SJCRH30 (cell line): Measurements from ENCODE around the gene JAKMIP2. TPM values are rescaled to one million over a fixed set of nuclear protein-coding genes. Genes with fewer than 3 reads are reported as not detected.

Source experiments
- DNase-seq, 2 experiments: peaks; one replicate each; pipeline ENCODE4 v3.0.0-alpha.2; 2015 to 2020
- H3K27ac ChIP-seq: fragments of 250-450 bp; sonication (Bioruptor Pico); 2 replicates; pipeline ENCODE4 v1.5.1; 2020; ENCODE audit warnings: mild to moderate bottlenecking, moderate library complexity
- H3K27me3 ChIP-seq: fragments of 250-450 bp; sonication (Bioruptor Pico); 2 replicates; pipeline ENCODE4 v1.5.1; 2020; ENCODE audit warnings: mild to moderate bottlenecking, moderate library complexity
- H3K36me3 ChIP-seq: fragments of 250-450 bp; sonication (Bioruptor Pico); 2 replicates; pipeline ENCODE4 v1.5.1; 2020; ENCODE audit warnings: mild to moderate bottlenecking, moderate library complexity
- H3K4me1 ChIP-seq: fragments of 250-450 bp; sonication (Bioruptor Pico); 2 replicates; pipeline ENCODE4 v1.5.1; 2020; ENCODE audit warnings: mild to moderate bottlenecking, moderate library complexity
- H3K4me3 ChIP-seq: fragments of 250-450 bp; sonication (Bioruptor Pico); 2 replicates; pipeline ENCODE4 v1.5.1; 2020; ENCODE audit warnings: mild to moderate bottlenecking, moderate library complexity
- H3K9me3 ChIP-seq: fragments of 250-450 bp; sonication (Bioruptor Pico); replicated peaks from 2 replicates; pipeline ENCODE4 v1.5.1; 2020; ENCODE audit warnings: mild to moderate bottlenecking, moderate library complexity
- total RNA-seq: library from RNA; depleted of rRNA; stranded (reverse); fragments of >200 nt; shearing (Covaris generic); gene quantifications from 2 replicates; pipeline ENCODE4 v1.2.3, GENCODE V29; 2014

JAKMIP2 gene
- total RNA-seq, 1 experiment from 2014 or later, result 88.6 TPM

GRCh38 chr5:147687118-147687517, 95.4 kb downstream of the JAKMIP2 start:
- Histone ChIP-seq H3K36me3 (peaks cover 17% of the 10 kb centered on the region), H3K9me3 (no peaks in the 10 kb centered on the region), H3K27ac (no peak overlapping the region), H3K27me3 (no peaks in the 10 kb centered on the region), H3K4me3 (no peak overlapping the region), H3K4me1 (no peaks in the 10 kb centered on the region; the same call in none of the 2 replicates)
- DNase-seq, result no peak

- H3K4me3 ChIP-seq, result no peak overlapping the region
- H3K36me3 ChIP-seq, result peaks cover 11% of the 10 kb centered on the region
- H3K27me3 ChIP-seq, result no peaks in the 10 kb centered on the region
- DNase-seq, result no peak
- H3K9me3 ChIP-seq, result no peaks in the 10 kb centered on the region
- no peaks in the 10 kb centered on the region; the same call in none of the 2 replicates for H3K4me1 ChIP-seq
- H3K27ac ChIP-seq, result peak overlapping the region; percentile 11; the same call in 1 of the 2 replicates
Observed at GRCh38 chr5:147686421-147686820, 96.1 kb downstream of the JAKMIP2 start.

DNA sequence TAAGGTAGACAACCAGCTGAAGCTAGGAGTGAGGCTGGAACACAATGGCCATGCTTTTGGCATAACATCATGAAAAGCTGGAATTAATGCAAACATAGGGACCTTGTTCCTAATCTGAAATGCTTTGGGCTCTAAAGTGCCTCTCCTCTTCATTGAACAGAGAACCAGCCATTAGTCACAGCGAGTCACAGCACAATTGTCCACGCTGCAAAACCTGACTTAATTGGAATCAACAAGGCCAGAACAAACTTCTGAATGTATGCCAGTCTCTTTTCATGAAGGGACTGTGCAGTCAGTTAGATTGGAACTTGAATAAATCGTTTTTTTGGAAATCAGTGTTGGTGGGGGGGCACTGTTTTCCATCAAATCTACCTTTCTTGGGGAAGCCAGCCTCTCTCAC, 96.5 kb downstream of the JAKMIP2 start:
- no peaks in the 10 kb centered on the region; the same call in 1 of the 2 replicates for H3K4me1 ChIP-seq
- peak in 1 of 2 experiments; percentile 37 for DNase-seq
- H3K27ac ChIP-seq, result peak overlapping the region; percentile 11; the same call in 1 of the 2 replicates

DNA sequence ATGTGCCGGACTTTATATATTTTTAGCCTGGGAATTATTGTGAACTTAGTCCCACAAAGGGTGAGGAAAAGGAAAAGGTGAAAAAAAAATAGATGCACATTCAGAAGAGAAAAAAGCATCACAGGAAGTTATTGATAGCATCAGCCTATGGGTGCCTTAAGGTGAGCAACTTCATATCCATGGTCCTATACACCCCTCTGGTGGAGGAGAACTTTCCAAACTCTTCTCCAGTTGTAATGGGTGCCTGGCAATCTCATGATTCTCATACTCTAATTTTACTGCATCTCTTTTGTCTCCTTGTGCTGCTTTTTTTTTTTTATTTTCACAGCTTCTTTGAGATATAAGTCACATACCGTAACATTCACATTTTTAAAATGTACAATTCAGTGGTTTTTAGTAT, 107.4 kb downstream of the JAKMIP2 start:
- Histone ChIP-seq H3K36me3 (peaks cover 36% of the 10 kb centered on the region), H3K4me3 (no peak overlapping the region), H3K27me3 (no peaks in the 10 kb centered on the region), H3K4me1 (peaks cover 27% of the 10 kb centered on the region), H3K9me3 (no peaks in the 10 kb centered on the region), H3K27ac (no peak overlapping the region; the same call in 1 of the 2 replicates)
- DNase-seq, result peak in 1 of 2 experiments; percentile 36

More for the DNA sequence above, 96.5 kb downstream of the JAKMIP2 start:
- no peak overlapping the region for H3K4me3 ChIP-seq
- H3K27me3 ChIP-seq, result no peaks in the 10 kb centered on the region
- no peaks in the 10 kb centered on the region for H3K9me3 ChIP-seq
- peaks cover 9% of the 10 kb centered on the region; the same call in 1 of the 2 replicates for H3K36me3 ChIP-seq

GRCh38 chr5:147674411-147674810, 108.1 kb downstream of the JAKMIP2 start:
- peak in 1 of 2 experiments; percentile 36 for DNase-seq

GRCh38 chr5:147673791-147674190, 108.7 kb downstream of the JAKMIP2 start:
- no peak overlapping the region for H3K4me3 ChIP-seq
- H3K27ac ChIP-seq, result peak overlapping the region; percentile 59
- no peaks in the 10 kb centered on the region for H3K9me3 ChIP-seq
- no peaks in the 10 kb centered on the region for H3K27me3 ChIP-seq
- peaks cover 27% of the 10 kb centered on the region for H3K4me1 ChIP-seq
- DNase-seq, result no peak
- H3K36me3 ChIP-seq, result peaks cover 44% of the 10 kb centered on the region

More at GRCh38 chr5:147674411-147674810, 108.1 kb downstream of the JAKMIP2 start:
- H3K4me3 ChIP-seq, result no peak overlapping the region
- H3K9me3 ChIP-seq, result no peaks in the 10 kb centered on the region
- H3K27ac ChIP-seq, result peak overlapping the region; percentile 59
- no peaks in the 10 kb centered on the region for H3K27me3 ChIP-seq
- peaks cover 42% of the 10 kb centered on the region for H3K36me3 ChIP-seq
- H3K4me1 ChIP-seq, result peaks cover 27% of the 10 kb centered on the region

GRCh38 chr5:147673266-147673665, 109.3 kb downstream of the JAKMIP2 start:
- peaks cover 45% of the 10 kb centered on the region for H3K36me3 ChIP-seq
- H3K4me3 ChIP-seq, result no peak overlapping the region
- peaks cover 27% of the 10 kb centered on the region for H3K4me1 ChIP-seq
- no peaks in the 10 kb centered on the region for H3K9me3 ChIP-seq
- H3K27ac ChIP-seq, result peak overlapping the region; percentile 59
- no peaks in the 10 kb centered on the region for H3K27me3 ChIP-seq
- DNase-seq, result peak; percentile 98 to 99

- Histone ChIP-seq H3K4me1 (peaks cover 27% of the 10 kb centered on the region), H3K36me3 (peaks cover 58% of the 10 kb centered on the region), H3K4me3 (no peak overlapping the region), H3K27me3 (no peaks in the 10 kb centered on the region), H3K9me3 (no peaks in the 10 kb centered on the region), H3K27ac (no peak overlapping the region)
- DNase-seq, result no peak
Observed at GRCh38 chr5:147671365-147671764, 111.2 kb downstream of the JAKMIP2 start.

DNA sequence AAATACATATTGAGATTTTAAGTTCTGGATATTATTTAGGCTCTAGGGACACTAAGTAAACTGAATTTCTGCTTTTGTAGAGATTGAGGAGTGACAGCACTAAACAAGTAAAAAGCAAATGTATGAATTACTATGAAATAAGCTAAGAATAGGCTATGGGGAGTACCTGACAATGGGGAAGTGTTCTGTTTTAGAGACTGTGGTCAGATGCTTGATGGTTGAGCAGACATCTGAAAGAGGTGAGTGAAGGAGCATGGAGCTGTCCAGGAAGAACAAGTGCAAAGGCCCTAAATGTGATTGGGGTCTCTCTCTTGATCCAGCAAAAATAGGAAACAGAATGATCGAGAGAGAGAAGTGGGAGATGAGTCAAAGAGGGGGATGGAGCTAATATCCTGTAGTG, 111.7 kb downstream of the JAKMIP2 start:
- DNase-seq, result no peak
- H3K9me3 ChIP-seq, result no peaks in the 10 kb centered on the region
- no peak overlapping the region for H3K4me3 ChIP-seq
- no peak overlapping the region for H3K27ac ChIP-seq
- no peaks in the 10 kb centered on the region for H3K27me3 ChIP-seq
- peaks cover 27% of the 10 kb centered on the region for H3K4me1 ChIP-seq
- peaks cover 62% of the 10 kb centered on the region for H3K36me3 ChIP-seq

DNA sequence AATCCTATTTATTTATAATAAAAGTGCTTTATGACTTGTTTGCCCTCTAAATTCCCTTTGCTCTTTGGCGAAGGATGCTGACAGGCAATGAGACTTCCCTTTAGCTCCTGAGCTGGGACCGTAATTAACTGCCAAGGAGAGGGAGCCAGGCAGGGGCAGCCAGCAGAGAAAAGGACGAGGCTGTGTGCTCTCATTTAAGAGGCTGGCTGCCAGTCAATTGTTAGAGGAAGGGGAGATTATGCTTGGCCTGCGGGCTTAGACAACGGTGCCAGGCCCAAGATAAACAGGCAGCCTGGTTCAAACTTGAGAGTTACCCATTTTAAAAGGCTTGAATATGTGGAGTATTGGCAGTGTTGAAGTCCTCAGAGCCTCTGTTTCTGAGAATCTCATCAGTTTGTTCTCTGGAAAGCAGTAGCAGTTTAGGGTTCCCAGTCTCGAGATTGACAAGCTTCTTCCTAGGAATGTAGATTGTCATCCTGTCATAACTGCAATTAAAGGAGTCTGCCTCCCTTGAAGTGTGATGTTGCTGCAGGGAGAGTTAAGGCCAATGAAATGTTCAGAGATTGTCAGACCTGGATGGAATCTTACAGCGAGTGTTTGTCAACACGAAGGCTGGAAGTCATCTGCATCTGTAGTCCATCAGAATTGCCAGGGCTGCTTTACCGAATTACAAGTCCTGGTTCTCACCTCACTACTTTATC, 113.2 kb downstream of the JAKMIP2 start:
- H3K4me3 ChIP-seq, result no peak overlapping the region
- no peak for DNase-seq
- H3K4me1 ChIP-seq, result peaks cover 18% of the 10 kb centered on the region
- no peaks in the 10 kb centered on the region for H3K27me3 ChIP-seq
- H3K27ac ChIP-seq, result no peak overlapping the region
- peaks cover 77% of the 10 kb centered on the region for H3K36me3 ChIP-seq
- no peaks in the 10 kb centered on the region; the same call in 1 of the 2 replicates for H3K9me3 ChIP-seq

DNA sequence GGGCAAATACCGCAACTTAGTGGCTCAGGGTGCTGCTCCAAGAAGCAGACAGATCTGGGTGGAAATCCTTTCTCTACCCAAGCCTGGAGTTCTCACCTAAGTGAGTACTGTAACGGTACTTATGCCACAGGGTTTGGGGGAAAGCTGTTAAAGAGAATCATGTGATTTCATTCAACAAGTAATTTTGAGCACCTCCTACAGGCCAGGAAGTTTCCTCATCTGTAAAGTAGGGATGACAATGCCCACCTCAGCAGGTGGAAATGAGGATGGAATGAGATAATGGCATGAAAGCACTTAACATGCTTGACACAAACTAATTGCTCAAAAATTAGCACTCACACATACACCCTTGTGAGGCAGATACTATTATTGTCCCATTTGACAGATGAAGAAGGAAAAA, 114.1 kb downstream of the JAKMIP2 start:
- no peak overlapping the region for H3K27ac ChIP-seq
- peaks cover 86% of the 10 kb centered on the region for H3K36me3 ChIP-seq
- no peak overlapping the region for H3K4me3 ChIP-seq
- no peak for DNase-seq
- H3K9me3 ChIP-seq, result no peaks in the 10 kb centered on the region; the same call in 1 of the 2 replicates
- H3K27me3 ChIP-seq, result no peaks in the 10 kb centered on the region
- H3K4me1 ChIP-seq, result peaks cover 9% of the 10 kb centered on the region

GRCh38 chr5:147667363-147667762, 115.2 kb downstream of the JAKMIP2 start:
- peaks cover under 1% of the 10 kb centered on the region for H3K4me1 ChIP-seq
- peaks cover 92% of the 10 kb centered on the region for H3K36me3 ChIP-seq
- H3K27ac ChIP-seq, result no peak overlapping the region
- no peaks in the 10 kb centered on the region for H3K27me3 ChIP-seq
- no peaks in the 10 kb centered on the region; the same call in 1 of the 2 replicates for H3K9me3 ChIP-seq
- H3K4me3 ChIP-seq, result no peak overlapping the region
- no peak for DNase-seq

GRCh38 chr5:147666419-147666818, 116.1 kb downstream of the JAKMIP2 start:
- H3K27me3 ChIP-seq, result no peaks in the 10 kb centered on the region
- no peak for DNase-seq
- no peaks in the 10 kb centered on the region; the same call in 1 of the 2 replicates for H3K9me3 ChIP-seq
- H3K4me1 ChIP-seq, result no peaks in the 10 kb centered on the region
- H3K36me3 ChIP-seq, result peaks cover 93% of the 10 kb centered on the region
- H3K4me3 ChIP-seq, result no peak overlapping the region
- H3K27ac ChIP-seq, result no peak overlapping the region

DNA sequence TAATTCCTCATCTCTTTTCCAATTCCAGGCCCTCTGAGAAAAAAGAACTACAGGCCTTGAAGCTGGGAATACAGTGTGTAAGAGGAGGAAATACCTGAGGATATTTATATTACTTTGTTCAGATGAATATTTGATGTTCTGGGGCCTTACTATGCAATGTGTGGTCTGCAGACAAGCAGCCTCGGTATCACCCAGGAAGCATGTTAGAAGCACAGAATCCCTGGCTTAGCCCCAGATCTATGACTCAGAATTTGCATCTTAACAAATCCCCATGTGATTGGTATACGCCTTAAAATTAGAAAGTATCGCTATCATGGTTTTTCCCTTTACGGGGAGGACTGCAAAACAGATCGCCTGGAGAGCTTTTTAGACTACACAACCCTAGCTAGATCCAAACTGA, 121.0 kb downstream of the JAKMIP2 start:
- no peak for DNase-seq
- H3K36me3 ChIP-seq, result peaks cover 88% of the 10 kb centered on the region
- no peaks in the 10 kb centered on the region for H3K4me1 ChIP-seq
- no peak overlapping the region for H3K27ac ChIP-seq
- no peaks in the 10 kb centered on the region for H3K27me3 ChIP-seq
- peaks cover 3% of the 10 kb centered on the region for H3K9me3 ChIP-seq
- H3K4me3 ChIP-seq, result no peak overlapping the region

DNA sequence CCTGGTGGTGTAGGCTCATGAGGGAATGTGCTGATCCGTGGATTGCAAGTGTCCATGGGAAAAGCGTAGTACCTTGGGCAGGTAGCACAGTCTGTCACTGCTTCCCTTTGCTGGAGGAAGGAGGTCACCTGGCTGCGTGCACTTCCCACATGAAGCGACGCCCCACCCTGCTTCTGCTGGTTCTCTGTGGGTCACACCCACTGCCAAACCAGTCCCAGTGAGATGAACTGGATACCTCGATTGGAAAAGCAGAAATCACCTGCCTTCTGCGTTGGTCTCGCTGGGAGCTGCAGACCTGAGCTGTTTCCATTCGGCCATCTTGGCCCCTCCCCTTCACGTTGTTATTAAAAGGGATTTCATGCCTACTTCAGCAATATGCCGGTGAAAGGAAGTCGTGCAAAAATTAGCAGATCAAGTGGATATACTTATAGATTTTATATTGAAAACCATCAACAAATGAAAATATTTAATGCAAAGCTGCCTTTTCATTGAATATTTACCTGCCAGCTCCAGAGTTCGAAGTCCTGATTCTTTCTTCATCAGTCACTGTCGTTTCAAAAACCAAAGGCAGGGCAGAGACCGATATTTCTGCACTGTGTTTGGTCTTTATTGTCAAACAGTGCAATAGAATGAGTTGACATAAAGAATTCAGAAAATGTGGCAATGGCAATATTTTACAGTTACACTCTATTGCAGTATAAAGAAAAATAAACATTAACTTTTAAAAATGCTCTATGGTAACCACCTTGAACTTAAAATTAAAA, 123.2 kb downstream of the JAKMIP2 start:
- Histone ChIP-seq H3K4me1 (no peaks in the 10 kb centered on the region), H3K27ac (no peak overlapping the region), H3K27me3 (no peaks in the 10 kb centered on the region), H3K36me3 (peaks cover 83% of the 10 kb centered on the region), H3K9me3 (peaks cover 17% of the 10 kb centered on the region), H3K4me3 (no peak overlapping the region)
- DNase-seq, result no peak
